Measurements from ENCODE around the gene FHL3. TPM values are rescaled to one million over a fixed set of nuclear protein-coding genes. Genes with fewer than 3 reads are reported as not detected.

Gene FHL3
- total and polyA plus RNA-seq, 2 of the 8 experiments (the other 6 are each of a cell fraction or from before 2014, with no cell fraction given) = 14.3 to 35.6 TPM

DNA sequence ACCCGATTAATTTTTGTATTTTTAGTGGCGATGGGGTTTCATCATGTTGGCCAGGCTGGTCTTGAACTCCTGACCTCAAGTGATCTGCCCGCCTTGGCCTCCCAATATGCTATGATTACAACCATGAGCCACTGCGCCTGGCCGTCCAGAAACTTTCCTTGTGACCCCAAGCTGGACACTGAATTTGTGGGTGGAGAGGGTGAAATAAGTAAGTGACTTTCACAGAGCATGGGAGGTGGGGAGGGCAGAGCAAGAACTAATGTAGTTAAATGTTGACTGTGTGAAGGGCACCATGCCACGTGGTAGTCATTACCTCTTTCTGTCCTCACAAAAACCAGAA lies 4.5 kb upstream of the FHL3 start:
- no peak overlapping the region for H3K56ac ChIP-seq (replicated peaks; ENCODE audit: insufficient read length, low read depth, low read length)
- no peak overlapping the region for H4K8ac ChIP-seq (ENCODE audit: extremely low read depth, insufficient read depth, low read length)
- H3K36me3 ChIP-seq (ENCODE audit: control insufficient read depth in 2 of 4, insufficient read depth in 4 of 4, low read length in 3 of 4) = no peaks in the 10 kb centered on the region
- TF ChIP-seq RBBP5 (IDR thresholded peaks at IDR 0.05; ENCODE audit: borderline replicate concordance, low read depth, low read length) = no peak
- DNase-seq (ENCODE audit: low read depth in 1 of 2, low spot score in 2 of 2) = no peak
- H3K27me3 ChIP-seq (replicated peaks in 1 of 4; ENCODE audit: control insufficient read depth in 3 of 4, extremely low read depth in 1 of 4, insufficient read depth in 3 of 4, low read length in 3 of 4) = peaks cover 0 to 2% (median under 1%) of the 10 kb centered on the region in 4 experiments; a peak in 2 of 7 replicates
- H3K23ac ChIP-seq (ENCODE audit: insufficient read length) = no peak overlapping the region
- peak overlapping the region; percentile 79; the same call in 1 of the 2 replicates for H2BK12ac ChIP-seq (ENCODE audit: low read depth, low read length)
- no peak overlapping the region for H4K91ac ChIP-seq (replicated peaks; ENCODE audit: insufficient read length, low read length)
- H2AK5ac ChIP-seq (ENCODE audit: low read depth, low read length) = no peak overlapping the region
- no peak overlapping the region for H4K5ac ChIP-seq (ENCODE audit: insufficient read length, low read depth, low read length)
- no peak overlapping the region for H3K4ac ChIP-seq (replicated peaks; ENCODE audit: insufficient read length, low read depth, low read length)
- no peak overlapping the region for H2BK5ac ChIP-seq (ENCODE audit: low read depth, low read length)
- no peak for FAIRE-seq
- H2BK20ac ChIP-seq (ENCODE audit: low read length) = peak overlapping the region; percentile 8; the same call in 1 of the 2 replicates
- no peak overlapping the region for H3K4me2 ChIP-seq (ENCODE audit: insufficient read depth in 1 of 2, low read depth in 2 of 2, low read length in 2 of 2)
- peaks cover 5 to 9% of the 10 kb centered on the region in 2 experiments for H4K20me1 ChIP-seq (replicated peaks in 1 of 2; ENCODE audit: control insufficient read depth in 1 of 2, insufficient read depth in 2 of 2, low read length in 2 of 2)
- no peaks in the 10 kb centered on the region for H3K9me3 ChIP-seq (ENCODE audit: insufficient read depth in 2 of 2, low read depth in 1 of 2, low read length in 1 of 2)
- H2BK15ac ChIP-seq (ENCODE audit: low read length) = peak overlapping the region; percentile 5; the same call in 1 of the 2 replicates
- no peak overlapping the region for H3K14ac ChIP-seq (ENCODE audit: insufficient read length)
- no peak overlapping the region for H3K27ac ChIP-seq (ENCODE audit: low read depth, low read length)
- peaks cover 6 to 20% (median 11%) of the 10 kb centered on the region in 4 experiments for H3K4me1 ChIP-seq (replicated peaks in 1 of 4; ENCODE audit: control insufficient read depth in 3 of 4, insufficient read depth in 4 of 4, low read length in 3 of 4)
- ChIA-PET POLR2A (ENCODE audit: partially characterized antibody) (interaction anchor here (1.5 to 3.6 kb wide), 4 partner anchors 9 to 17 kb away, joined by 3 to 26 read pairs (median 10); no protein-coding TSS in a partner anchor), CTCF (ENCODE audit: partially characterized antibody) (interaction anchor here (0.6 to 15.9 kb wide), 4 partner anchors 9 to 861 kb away, joined by 3 to 211 read pairs (median 6); partner anchors contain the start of gene SF3A3)
- H3K23me2 ChIP-seq (ENCODE audit: low read depth, low read length) = peaks cover 6% of the 10 kb centered on the region
- 86% methylated on average over 6 of the region's 6 CpGs; no CpG with 5 or more reads in 1 of the 2 experiments for WGBS, 2 experiments (ENCODE audit: extremely low coverage in 1 of 2, insufficient coverage in 1 of 2, insufficient read length in 1 of 2, insufficient replicate concordance in 2 of 2, low coverage in 1 of 2, low lambda C conversion rate in 2 of 2, missing lambda C conversion rate in 1 of 2)
- H3K18ac ChIP-seq (ENCODE audit: extremely low read depth, low read length) = no peak overlapping the region
- no peak overlapping the region for H2AFZ ChIP-seq (ENCODE audit: low read length)
- H2BK120ac ChIP-seq (replicated peaks; ENCODE audit: low read depth, low read length) = no peak overlapping the region
- H3K4me3 ChIP-seq (ENCODE audit: extremely low read depth in 1 of 4, insufficient read depth in 2 of 4, low read depth in 3 of 4, low read length in 4 of 4) = no peak overlapping the region
- no peaks in the 10 kb centered on the region for H3K79me1 ChIP-seq (ENCODE audit: low read depth, low read length)
- H3K9ac ChIP-seq (replicated peaks in 1 of 4; ENCODE audit: extremely low read depth in 1 of 4, low read depth in 3 of 4, low read length in 3 of 4) = no peak overlapping the region
- H3K79me2 ChIP-seq (ENCODE audit: control insufficient read depth in 1 of 2, insufficient read depth in 2 of 2, low read length in 2 of 2) = peaks cover 13 to 23% of the 10 kb centered on the region in 2 experiments
